SK-N-SH treated with all-trans-retinoic acid at 6 μM for 48 hours (cell line): ENCODE data around the gene FAM9B.

Source experiments
- ARNTL ChIP-seq: fragments of 450-650 bp; formaldehyde crosslinking; IDR thresholded peaks from 2 replicates; pipeline ENCODE4 v1.5.0; 2020; ENCODE audit warnings: low read depth, mild to moderate bottlenecking, moderate library complexity, borderline replicate concordance
- CSDC2 ChIP-seq: fragments of 250-450 bp; sonication (Bioruptor Pico); IDR thresholded peaks from 2 replicates; pipeline ENCODE4 v1.5.0; 2020; ENCODE audit warnings: mild to moderate bottlenecking, moderate library complexity
- RARB ChIP-seq: fragments of 250-450 bp; sonication (Bioruptor Pico); IDR thresholded peaks from 2 replicates; pipeline ENCODE4 v1.8.0; 2021; ENCODE audit warnings: mild to moderate bottlenecking, moderate library complexity
- TSHZ2 ChIP-seq: fragments of 250-450 bp; sonication (Bioruptor Pico); IDR thresholded peaks from 2 replicates; pipeline ENCODE4 v1.5.0; 2020; ENCODE audit warnings: mild to moderate bottlenecking, moderate library complexity
- ZNF8 ChIP-seq: fragments of 450-650 bp; formaldehyde crosslinking; IDR thresholded peaks from 2 replicates; pipeline ENCODE4 v1.5.0; 2020; ENCODE audit warnings: mild to moderate bottlenecking, moderate library complexity
- TF ChIP-seq, protein P1 (sequence below): fragments of 250-450 bp; sonication (Bioruptor Pico); IDR thresholded peaks from 2 replicates; pipeline ENCODE4 v1.8.0; 2020; ENCODE audit warnings: mild to moderate bottlenecking, moderate library complexity, borderline replicate concordance

DNA sequence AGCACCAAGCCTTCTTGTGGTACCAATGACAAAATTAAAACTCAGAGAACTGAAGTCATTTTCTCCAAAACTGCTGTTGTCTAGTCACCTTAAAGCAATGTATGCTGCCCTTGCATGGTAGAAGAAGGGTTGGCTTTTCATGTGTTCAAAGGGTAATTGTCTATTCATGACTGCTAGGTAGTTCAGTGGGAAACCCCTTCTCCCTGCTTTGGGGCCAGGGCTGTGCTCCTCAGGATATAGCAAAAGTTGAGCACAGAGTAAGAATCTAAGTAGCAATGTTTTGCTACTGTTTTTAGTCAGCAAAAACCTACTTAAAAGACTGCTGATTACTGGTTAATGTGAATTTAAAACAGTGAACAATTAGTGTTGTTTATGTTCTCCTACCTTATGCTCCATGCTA, 30.8 kb upstream of the FAM9B start:
- TF ChIP-seq ARNTL (CRISPR knock-in tag) (no peak), CSDC2 (CRISPR knock-in tag) (no peak), RARB (no peak), TSHZ2 (CRISPR knock-in tag) (no peak), ZNF8 (CRISPR knock-in tag) (no peak)
- TF ChIP-seq, protein P1, sequence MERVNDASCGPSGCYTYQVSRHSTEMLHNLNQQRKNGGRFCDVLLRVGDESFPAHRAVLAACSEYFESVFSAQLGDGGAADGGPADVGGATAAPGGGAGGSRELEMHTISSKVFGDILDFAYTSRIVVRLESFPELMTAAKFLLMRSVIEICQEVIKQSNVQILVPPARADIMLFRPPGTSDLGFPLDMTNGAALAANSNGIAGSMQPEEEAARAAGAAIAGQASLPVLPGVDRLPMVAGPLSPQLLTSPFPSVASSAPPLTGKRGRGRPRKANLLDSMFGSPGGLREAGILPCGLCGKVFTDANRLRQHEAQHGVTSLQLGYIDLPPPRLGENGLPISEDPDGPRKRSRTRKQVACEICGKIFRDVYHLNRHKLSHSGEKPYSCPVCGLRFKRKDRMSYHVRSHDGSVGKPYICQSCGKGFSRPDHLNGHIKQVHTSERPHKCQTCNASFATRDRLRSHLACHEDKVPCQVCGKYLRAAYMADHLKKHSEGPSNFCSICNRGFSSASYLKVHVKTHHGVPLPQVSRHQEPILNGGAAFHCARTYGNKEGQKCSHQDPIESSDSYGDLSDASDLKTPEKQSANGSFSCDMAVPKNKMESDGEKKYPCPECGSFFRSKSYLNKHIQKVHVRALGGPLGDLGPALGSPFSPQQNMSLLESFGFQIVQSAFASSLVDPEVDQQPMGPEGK (CRISPR knock-in tag): no peak
